T-helper 1 cell treated with Interleukin-12 subunit alpha and Interleukin-12 subunit beta and Interleukin-4 antibody, amounts not matched to agents 30 ng/mL and 1 ng/mL, for 36 hours (primary cell): Measurements from ENCODE around the gene FAU. TPM values are rescaled to one million over a fixed set of nuclear protein-coding genes. Genes with fewer than 3 reads are reported as not detected.
"Not testable (repeated sequence)": the region's sequence is repeated elsewhere in the genome, so short reads cannot be mapped to it uniquely, and the experiment has no call there.

Experiments used
- intact Hi-C: fragments of 100-400 bp; cut with micrococcal nuclease; formaldehyde crosslinking; loops from one replicate; pipeline ENCODE4 v1.15.1; 2024
- total RNA-seq: library from RNA; stranded (reverse); gene quantifications from 2 replicates; pipeline ENCODE4 v1.2.3, GENCODE V29; 2022

Gene FAU
- 978 and 991 TPM in 2 replicates for total RNA-seq

DNA sequence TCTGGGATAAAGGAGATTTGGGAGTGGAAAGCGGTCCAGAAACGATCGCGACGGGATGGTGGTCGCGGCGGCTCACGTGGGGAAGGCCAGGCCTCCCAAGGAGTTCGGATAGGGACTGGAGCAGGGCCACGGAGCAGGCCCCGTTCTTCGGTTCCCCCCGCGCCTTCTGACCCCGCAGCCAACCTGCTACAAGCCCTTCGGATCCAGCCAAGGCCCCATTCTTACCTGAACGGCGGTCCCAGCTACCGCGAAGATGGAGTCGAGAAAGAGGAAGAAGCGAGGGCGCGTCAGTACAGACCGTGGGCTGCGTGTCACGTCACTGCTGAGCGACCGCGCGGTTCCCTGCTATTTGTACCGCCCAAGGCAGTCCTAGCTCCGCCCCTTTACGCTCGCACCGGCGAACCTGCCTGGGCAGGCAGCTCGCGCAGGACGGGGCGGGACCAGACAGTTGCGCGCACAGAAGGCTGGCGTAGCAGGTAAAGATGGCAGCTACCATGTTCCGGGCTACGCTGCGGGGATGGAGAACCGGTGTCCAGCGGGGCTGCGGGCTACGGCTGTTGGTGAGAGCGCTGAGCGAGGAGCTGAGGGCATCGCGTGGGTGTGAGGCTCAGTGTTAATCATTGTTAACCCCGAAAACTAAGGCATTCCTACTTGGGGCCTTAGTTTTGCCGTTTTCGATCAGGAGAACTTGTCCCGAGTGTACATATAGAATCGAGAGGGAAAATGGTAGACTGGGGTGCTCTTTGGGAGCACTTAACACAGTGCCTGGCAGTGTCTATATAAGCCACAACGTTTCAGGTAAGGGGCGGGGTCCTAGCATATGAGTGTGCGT, at the start of gene FAU, which contains the start of gene MRPL49:
FAU (minus strand) TSS at position 270 of the 832 bp plus-strand sequence. CDS start 321 bp downstream, outside the sequence.
MRPL49 (plus strand) TSS at position 457 of the 832 bp plus-strand sequence; CDS start at position 483, 26 bp downstream.
- intact Hi-C loops: loop anchor here (1.0 to 10.0 kb wide), 10 partner anchors 12 to 1223 kb away; partner anchors contain the start of genes ARL2, B4GAT1, BRMS1 and CDCA5

DNA sequence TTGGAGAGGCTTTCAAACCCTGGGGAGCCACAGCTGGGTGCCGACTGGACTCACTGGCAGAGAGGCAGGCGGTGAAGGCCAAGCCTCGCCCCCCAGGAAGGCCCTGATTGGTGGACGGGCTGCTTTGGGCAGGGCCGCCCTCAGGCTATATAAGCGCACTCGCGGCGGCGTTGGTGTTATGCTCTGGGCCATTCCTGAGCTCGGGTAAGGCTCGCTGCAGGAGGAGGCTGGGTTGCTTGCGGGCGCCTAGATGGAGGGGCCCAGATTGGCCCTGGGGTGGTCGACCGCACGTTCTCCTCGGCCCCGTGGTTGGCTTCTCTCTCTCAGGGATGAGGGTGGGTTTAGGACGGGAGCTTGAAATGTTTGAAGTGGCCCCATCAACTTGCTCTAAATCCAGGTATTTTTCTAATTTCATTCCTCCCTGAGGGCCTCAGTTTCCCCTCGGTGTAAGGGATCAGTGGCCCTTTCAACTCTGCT, 48.2 kb upstream of the FAU start, which contains the start of gene SPDYC:
SPDYC (plus strand) TSS at position 176 of the 477 bp plus-strand sequence. CDS start 1,125 bp downstream, outside the sequence.
- intact Hi-C loops: no loop called here

DNA sequence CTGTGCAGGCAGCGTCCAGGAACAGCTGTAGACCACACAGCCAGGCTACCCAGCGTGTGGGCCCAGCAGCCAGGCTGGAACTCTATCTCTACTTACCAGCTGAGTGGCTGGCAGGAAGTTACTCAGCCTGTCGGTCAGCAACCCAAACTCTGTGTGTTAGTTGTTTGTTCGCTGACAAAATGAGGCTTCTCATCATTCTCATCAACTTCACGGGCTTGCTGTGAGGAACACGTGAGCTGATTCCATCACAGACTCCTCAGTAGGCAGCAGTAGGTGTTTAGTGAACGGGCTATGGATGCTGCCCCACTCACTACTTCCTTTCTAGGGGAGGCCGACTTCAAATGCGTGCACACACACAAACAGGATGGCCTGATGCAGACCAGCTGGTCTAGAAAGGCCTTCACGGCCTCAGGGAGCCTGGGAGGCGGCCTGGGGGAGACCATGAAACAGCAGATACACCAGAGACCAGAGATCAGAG, 47.3 kb upstream of the FAU start:
- intact Hi-C loops: no loop called here

DNA sequence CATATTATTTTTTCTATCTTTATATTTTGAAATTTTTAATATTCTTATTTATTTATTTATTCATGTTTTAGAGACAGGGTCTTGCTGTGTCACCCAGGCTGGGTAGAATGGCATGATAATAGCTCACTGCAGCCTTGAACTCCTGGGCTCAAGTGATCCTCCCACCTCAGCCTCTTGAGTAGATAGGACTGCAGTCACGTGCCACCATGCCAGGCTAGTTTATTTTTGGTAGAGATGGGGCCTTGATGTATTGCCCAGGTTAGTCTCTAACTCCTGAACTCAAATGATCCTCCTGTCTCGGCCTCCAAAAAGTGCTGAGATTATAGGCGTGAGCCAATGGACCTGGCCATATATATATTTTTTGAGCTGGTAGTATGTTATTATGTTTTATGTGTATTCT, 45.7 kb upstream of the FAU start:
- intact Hi-C loops: no loop called here

DNA sequence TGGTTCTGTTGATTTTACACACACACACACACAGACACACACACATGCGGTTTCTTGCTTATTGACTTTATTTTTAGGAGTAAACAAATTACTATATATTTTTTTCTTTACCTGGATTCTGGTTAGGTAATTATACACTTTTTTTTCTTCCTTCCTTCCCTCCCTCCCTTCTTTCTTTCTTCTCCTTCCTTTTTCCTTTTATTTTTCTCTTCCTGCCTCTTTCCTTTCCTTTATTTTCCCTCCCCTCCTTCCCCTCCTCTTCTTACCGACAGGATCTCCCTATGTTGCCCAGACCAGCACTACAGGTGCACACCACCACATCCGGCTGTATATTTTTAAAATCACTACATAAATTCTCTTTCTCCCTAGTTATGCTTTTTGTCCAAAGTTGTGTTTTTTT, 45.0 kb upstream of the FAU start:
- intact Hi-C loops: no loop called here

DNA sequence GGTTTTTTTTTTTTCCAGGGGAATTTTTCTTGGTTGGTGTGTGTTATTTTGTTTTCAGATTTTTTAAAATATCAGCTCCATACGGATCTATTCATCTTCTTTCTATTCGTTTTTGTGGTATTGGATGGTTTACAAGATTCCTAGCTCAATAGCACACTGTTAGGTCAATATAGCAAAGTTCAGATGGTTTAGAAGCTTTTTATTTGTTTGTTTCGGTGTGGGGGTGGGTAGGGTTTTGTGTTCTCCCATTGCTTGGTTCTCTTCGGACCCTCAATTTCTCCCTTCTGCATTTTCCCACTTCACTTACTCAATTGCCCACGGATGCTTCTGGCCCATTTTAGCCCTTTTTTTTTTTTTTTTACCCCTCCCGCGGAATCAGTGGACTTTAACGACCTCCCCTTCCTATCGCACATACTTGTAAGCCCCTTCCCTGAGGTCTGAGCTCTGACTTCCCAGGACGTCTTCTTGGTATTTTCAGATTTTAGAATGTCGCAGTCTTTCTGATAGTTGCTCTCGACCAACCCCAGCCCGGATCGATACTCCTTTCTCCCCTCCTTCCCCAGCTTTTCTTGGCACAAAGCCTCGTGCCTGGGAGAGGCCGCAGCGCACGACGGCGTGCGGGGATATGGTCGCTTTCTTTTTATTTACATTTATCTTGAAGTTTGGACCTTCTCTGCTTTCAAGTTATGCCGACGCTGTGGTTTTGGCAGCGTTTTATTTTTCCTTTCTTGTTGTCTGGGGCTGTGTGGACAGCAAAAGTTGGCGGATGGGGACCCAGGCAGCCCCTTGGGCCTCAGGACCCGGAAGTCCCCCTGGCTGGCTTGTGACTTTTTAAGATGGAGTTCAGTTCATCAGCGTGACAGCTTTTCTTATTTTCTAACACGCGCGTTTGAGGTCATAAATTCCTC, 43.7 kb upstream of the FAU start:
- intact Hi-C loops: no loop called here

DNA sequence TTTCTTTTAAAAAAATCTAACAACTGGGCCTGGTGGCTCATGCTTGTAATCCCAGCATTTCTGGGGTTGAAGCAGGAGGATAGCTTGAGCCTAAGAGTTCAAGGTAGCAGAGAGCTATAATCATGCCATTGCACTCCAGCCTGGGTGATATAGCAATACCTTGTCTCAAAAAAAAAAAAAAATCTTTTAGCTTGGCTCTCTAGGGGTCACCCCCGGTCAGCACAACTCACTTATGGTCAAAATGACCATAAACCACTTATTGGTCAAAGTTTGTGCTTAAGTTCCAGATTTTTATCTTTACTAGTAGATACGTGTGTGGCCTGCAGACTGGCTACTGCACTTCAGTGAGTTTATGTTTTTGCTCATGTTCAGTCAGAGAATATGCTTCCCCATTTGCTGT, 41.8 kb upstream of the FAU start:
- intact Hi-C loops: no loop called here

DNA sequence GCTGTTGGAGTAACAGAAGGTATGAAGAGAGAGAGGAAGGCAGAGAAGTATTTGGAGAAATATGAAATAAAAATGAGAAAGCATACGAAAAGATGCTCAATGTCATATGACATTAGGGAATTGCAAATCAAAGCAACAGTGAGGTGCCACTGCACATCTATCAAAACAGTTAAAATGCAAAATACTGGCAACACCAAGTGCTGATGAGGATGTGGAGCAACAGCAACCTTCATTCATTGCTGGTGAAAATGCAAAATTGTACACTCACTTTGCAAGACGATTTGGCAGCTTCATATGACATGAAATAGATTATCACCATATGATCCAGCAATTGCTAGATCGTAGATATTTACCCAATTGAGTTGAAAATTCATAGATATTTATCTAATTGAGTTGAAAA, 38.7 kb upstream of the FAU start:
- intact Hi-C loops: no loop called here

DNA sequence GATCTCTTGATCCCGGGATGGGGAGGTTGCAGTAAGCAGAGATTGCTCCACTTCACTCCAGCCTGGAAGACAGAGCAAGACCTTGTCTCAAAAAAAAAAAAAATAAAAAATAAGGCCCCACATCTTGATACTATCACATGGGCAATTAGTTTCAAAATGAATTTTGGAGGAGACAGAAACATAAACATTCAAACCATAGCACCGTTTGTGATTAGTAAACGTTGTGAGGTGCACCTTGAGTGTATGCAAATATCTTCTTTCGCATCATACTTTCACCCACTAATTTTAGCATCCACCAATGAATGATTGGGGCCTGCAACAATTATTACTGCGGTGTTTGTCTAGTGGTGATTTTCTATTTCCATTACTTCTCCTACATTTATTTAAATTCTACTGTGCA, 37.1 kb upstream of the FAU start:
- intact Hi-C loops: no loop called here

DNA sequence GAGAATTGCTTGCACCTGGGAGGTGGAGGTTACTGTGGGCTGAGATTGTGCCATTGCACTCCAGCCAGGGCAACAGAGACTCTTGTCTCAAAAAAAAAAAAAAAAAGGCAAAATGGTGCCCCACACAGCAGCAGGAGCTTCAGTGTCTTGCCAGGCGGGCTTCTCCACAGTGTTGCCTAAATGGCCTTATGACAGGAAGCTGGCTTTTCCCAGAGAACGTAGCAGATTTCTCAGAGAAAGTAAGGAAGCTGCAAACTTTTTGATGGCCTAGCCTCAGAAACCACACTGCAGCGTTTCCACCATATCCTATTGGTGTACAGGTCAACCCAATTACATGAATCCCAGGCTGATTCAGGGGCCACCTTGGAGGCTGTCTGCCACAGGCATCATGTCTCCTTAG, 35.4 kb upstream of the FAU start:
- intact Hi-C loops: no loop called here

DNA sequence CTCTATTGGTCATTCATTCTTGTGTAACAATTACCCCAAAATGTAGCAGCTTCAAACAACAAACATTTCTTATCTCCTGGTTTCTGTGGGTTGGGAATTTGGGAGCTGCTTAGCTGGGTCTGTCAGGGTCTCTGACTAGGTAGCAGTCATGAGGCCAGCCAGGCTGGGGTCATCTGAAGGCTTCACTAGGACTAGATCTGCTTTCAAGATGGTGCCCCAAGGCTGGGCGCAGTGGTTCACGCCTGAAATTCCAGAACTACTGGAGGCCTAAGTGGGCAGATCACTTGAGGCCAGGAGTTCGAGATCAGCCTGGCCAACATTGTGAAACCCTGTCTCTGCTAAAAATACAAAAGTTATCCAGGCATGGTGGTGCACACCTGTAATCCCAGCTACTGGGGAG, 35.0 kb upstream of the FAU start:
- intact Hi-C loops: no loop called here

DNA sequence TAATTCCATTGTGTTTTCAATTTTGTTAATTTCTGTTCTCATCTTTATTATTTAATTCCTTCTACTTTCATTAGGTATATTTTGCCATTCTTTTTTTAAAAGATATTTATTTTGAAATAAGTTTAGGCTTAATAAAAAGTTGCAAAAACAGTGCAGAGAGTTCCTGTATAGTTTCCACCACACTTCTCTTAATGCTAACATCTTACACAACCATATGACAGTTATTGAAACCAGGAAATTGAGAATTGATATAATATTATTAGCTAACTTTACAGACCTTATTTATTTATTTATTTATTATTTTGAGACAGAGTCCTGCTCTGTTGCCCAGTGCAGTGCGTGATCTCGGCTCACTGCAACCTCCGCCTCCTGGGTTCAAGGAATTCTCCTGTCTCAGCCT, 34.3 kb upstream of the FAU start:
- intact Hi-C loops: no loop called here

DNA sequence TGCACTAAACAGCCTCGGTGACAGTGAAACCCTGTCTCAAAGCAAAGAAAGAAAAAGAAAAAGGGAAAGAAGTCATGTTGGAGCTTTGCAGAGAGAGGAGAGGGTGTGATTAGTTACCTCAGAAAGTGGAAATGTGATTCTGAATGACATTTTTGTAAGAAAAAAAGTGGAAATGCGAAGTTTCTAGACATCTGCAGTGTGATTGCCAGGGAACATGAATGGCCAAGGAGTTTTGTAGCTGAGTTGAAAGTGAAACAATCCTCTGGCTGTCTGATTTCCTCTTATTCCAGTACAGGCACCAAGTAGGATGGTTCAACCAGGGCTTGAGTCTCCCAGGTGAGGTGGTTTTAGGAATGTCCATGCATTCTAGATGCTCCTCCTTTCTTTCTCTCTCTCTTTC, 30.2 kb upstream of the FAU start:
- intact Hi-C loops: no loop called here

DNA sequence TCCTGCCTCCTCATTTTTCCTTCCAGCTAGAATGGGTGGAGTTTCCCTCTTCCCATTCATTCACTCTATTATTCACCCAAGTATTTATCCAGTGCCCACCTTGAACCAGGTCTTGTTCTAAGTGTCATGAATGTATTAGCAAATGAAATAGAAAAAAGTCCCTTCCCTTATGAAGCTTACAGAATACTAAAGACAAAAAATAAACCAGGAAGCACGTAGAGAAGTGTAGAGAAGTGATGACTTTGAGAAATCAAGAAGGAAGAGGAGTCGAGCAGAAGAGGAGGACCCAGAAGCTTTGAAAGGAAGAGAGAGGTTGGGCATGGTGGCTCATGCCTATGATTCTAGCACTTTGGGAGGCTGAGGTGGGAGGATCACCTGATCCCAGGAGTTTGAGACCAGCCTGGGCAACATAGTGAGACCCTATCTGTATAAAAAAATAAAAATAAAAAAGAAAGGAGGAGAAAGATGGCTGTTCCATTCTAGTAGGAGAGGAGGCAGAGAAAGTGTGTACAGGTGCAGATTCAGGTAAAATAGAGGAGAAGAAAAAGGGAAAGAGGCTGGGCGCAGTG, 29.5 kb upstream of the FAU start:
- intact Hi-C loops: no loop called here

DNA sequence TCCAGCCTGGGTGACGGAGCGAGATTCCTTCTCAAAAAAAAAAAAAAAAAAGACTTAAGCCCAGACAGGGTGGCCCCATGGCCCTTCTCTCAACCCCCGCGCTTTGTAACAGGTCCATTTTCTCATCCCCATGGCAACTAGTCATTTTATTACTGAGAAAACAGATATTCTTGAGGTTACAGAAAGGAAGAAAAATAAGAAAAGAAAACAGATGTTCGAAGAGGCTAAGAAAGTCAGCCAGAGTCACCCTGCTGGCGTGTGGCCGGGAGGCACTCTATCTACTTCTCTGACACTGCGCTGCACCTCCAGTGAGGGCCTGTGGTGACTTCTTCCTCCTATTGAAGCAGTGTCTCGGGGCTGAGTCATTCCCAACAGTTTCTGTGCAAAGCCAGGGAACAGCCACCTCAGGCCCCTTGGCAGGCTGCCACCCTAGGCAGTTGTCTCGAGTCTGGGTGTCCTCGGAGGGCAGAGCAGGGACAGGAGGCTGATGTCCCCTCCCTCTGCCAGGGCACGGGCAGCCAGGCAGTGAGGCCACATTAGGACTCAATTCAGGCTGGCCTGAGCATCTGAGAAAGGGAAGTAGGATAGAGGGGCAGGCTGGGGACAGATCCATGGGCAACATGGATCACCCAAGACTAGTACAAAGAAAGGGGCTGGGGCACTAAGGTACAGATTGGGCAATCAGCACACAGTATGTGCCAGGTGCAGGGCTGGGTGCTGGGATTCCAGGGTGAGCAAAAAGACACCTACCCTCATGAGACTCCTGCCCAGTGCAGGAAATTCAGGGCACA, 28.8 kb upstream of the FAU start:
- intact Hi-C loops: no loop called here

DNA sequence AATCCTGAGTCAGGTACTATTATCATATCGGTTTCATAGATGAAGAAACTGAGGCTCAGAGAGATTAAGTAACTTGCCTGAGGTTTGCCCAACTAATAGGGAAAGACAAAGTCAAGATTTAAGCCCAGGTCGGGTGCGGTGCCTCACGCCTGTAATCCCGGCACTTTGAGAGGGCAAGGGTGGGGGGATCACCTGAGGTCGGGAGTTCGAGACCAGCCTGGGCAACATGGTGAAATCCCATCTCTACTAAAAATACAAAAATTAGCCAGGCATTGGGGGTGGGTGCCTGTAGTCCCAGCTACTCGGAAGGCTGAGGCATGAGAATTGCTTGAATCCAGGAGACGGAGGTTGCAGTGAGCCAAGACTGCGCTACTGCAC, 28.2 kb upstream of the FAU start:
- intact Hi-C loops: not testable (repeated sequence)

DNA sequence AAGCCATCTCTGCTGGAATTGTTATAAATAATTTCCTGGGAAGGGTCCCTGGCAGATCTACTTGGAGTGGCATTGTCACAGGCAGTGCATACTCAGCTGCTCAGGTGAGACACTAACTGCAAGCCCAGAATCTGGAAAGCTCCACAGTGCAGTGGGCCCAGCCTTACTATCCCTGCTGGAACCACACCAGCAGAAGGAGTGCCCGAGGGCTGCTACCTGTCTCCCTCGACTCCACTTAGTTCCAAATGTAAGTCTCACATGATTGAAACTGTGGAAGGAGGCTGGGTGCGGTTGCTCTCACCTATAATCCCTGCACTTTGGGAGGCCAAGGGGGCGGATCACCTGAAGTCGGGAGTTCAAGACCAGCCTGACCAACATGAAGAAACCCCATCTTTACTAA, 26.7 kb upstream of the FAU start:
- intact Hi-C loops: no loop called here

DNA sequence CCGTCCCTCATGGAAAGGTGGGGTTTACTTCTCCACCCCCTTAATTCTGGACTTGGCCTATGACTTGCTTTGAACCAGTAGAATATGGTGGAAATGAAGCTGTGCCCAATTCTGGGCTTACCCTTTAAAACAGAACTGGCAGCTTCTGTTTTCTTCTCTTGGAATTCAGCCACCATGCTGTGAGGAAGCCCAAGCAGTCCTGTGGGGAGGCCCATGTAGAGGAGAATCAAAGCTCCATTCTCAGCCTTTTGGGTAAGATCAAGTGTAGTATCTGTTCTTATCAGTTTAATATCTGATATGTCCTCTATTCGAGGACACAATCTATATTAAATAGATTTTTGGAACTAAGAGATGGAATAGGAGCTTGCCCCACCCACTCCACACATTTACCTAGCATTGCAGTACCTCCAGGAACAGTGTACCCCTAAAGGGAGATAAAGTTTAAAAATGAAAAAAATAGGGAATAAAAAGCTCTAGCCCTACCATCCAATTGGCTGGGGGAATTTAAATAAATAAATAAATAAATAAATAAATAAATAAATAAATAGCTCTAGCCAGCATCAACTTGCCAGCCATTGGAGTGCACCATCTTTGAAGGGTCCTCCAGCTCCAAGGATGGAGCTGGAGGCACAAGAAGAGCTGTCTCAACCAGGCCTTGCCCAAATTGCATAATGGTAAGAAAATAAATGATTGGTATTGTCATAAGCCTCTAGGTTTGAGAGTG, 25.6 kb upstream of the FAU start:
- intact Hi-C loops: no loop called here

DNA sequence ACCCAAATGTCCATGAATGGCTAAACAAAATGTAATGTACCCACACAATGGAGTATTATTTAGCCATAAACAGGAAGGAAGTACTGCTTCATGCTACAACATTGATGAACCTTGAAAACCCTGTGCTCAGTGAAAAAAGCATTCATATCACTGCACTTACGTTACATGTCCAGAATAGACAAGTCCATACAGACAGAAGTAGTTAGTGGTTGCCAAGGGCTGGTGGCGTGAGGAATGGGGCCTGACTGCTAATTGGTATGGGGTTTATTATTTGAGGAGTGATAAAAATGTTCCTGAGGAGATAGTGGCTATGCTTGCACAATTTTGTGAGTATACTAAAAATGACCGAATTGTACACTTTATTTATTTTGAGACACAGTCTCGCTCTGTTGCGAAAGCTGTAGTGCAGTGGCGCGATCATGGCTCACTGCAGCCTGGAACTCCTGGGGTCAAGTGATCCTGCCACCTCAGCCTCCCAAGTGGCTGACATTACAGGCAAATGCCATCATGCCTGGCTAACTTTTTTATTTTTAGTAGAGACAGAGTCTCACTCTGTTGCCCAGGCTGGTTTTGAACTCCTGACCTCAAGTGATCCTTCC, 20.1 kb upstream of the FAU start:
- intact Hi-C loops: no loop called here
